ENCODE data around the gene TRIM31. TPM values are rescaled to one million over a fixed set of nuclear protein-coding genes. Genes with fewer than 3 reads are reported as not detected.
A peak's percentile ranks its signal among the peaks of the same experiment; 100 is the strongest.

TRIM31 gene
- total and polyA plus RNA-seq, 4 donors = 0.30 to 1.4 (median 0.31) TPM; not detected in 1

GRCh38 chr6:30071858-30072257 lies 41.0 kb downstream of the TRIM31 start:
- Histone ChIP-seq H3K9ac (ENCODE audit: insufficient read depth in 1 of 2, low read length in 2 of 2) (no peak overlapping the region), H3K9me3 (ENCODE audit: control insufficient read depth in 4 of 4, insufficient read depth in 3 of 4, low read length in 3 of 4) (no peaks in the 10 kb centered on the region), H3K27ac (ENCODE audit: low read depth in 1 of 2, low read length in 1 of 2) (no peak overlapping the region), H3K27me3 (ENCODE audit: control insufficient read depth in 3 of 3, insufficient read depth in 3 of 3, low read length in 2 of 3) (peaks cover 0 to 50% (median 47%) of the 10 kb centered on the region in 3 donors), H3K4me3 (no peak overlapping the region), H3K36me3 (ENCODE audit: control insufficient read depth in 4 of 4, insufficient read depth in 4 of 4, low read length in 4 of 4) (peaks cover 5 to 13% (median 8%) of the 10 kb centered on the region in 4 donors), H3K4me1 (ENCODE audit: control insufficient read depth in 5 of 5, insufficient read depth in 5 of 5, low read length in 5 of 5) (peaks cover 0 to 36% (median 8%) of the 10 kb centered on the region in 5 donors)
- DNase-seq = no peak
- ATAC-seq (ENCODE audit: insufficient read depth, low FRiP score) = no peak
- whole genome bisulfite sequencing, 2 donors = 40 to 56% methylated on average over 3 of the region's 3 CpGs
- TF ChIP-seq CTCF (IDR thresholded peaks at IDR 0.05; ENCODE audit: control extremely low read depth, extremely low read depth) = no peak

DNA sequence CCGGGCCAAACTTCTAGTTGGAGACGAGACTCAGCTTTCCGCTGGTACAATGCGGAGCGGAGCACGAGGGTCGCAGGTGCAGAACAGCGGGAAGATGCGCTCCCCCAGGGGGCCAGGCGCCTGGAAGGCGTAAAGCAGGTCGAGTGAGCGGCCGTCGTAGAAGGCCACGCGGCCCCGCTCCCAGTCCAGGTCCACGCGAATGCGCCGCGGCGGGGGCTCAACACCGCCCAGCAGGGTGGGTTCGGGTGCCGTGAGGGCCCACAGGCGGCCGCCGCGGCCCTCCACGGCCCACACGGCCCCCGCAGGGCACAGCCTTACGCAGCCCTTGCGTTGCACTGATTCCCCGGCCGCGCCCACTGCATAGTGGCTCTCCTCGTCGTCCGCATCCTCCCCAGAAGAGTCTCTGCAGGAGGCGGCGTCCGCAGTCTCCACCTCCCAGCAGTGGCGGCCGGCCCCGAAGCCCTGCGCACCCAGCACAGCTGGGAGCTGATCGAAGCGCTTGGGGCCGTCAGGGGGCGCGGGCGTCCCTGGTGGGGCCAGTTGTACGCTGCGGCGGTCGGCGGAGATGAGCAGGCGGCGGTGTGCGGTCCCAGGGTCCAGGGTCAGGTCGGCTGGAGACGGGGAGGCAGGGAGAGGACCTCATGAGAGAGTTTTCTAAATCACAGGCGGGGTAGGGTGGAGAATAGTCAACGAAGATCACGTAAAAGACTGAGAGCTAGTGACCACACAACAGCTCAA lies 41.6 kb downstream of the TRIM31 start:
- peaks cover 5 to 13% (median 8%) of the 10 kb centered on the region in 4 donors for H3K36me3 ChIP-seq (ENCODE audit: control insufficient read depth in 4 of 4, insufficient read depth in 4 of 4, low read length in 4 of 4)
- no peak overlapping the region for H3K9ac ChIP-seq (ENCODE audit: insufficient read depth in 1 of 2, low read length in 2 of 2)
- TF ChIP-seq CTCF (IDR thresholded peaks at IDR 0.05; ENCODE audit: control extremely low read depth, extremely low read depth) = no peak
- no peak for ATAC-seq (ENCODE audit: insufficient read depth, low FRiP score)
- DNase-seq = peak; percentile 56 to 72 (median 67)
- H3K9me3 ChIP-seq (ENCODE audit: control insufficient read depth in 4 of 4, insufficient read depth in 3 of 4, low read length in 3 of 4) = no peaks in the 10 kb centered on the region
- H3K4me3 ChIP-seq = no peak overlapping the region
- H3K4me1 ChIP-seq (ENCODE audit: control insufficient read depth in 5 of 5, insufficient read depth in 5 of 5, low read length in 5 of 5) = peaks cover 0 to 38% (median 8%) of the 10 kb centered on the region in 5 donors
- no peak overlapping the region for H3K27ac ChIP-seq (ENCODE audit: low read depth in 1 of 2, low read length in 1 of 2)
- 36 to 50% methylated on average over 49 to 68 of the region's 68 CpGs for WGBS, 2 donors
- peaks cover 0 to 44% (median 43%) of the 10 kb centered on the region in 3 donors for H3K27me3 ChIP-seq (ENCODE audit: control insufficient read depth in 3 of 3, insufficient read depth in 3 of 3, low read length in 2 of 3)

DNA sequence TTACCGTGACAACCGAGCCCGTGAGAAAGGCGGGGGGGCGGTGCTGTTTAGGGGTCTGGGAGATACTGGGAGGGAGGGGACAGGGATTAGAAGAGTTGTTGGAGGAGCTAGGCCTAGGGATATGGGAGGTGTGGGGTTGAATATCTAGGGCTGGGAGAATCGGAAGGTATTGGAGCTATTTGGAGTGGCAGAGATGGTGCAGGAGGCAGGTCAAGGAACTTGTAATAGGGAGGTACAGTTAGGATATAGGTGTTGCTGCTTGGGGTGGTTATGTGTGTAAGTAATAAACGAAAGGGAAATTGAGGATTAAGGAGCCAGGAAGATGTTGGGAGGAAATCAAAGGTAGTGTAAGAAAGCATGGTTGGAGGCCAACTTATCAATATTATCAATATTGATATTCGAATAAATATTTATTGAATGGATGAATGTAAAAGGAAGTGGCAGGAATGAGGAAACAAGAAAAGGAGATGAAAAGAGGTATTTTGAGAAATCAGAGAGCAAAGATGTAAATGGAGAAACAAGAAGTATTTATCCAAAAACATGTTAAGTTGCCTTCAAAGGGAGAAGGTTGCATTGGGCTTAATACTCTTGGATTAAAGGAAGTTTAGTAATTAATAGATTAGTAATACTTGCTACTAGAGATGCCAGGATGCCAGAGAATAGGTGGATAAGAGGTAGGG lies 45.3 kb downstream of the TRIM31 start:
- peak overlapping the region; percentile 63 to 78 for H3K27ac ChIP-seq (ENCODE audit: low read depth in 1 of 2, low read length in 1 of 2)
- H3K36me3 ChIP-seq (ENCODE audit: control insufficient read depth in 4 of 4, insufficient read depth in 4 of 4, low read length in 4 of 4) = peaks cover 6 to 14% (median 11%) of the 10 kb centered on the region in 4 donors
- peaks cover 3 to 26% (median 8%) of the 10 kb centered on the region in 5 donors for H3K4me1 ChIP-seq (ENCODE audit: control insufficient read depth in 5 of 5, insufficient read depth in 5 of 5, low read length in 5 of 5)
- no peaks in the 10 kb centered on the region for H3K9me3 ChIP-seq (ENCODE audit: control insufficient read depth in 4 of 4, insufficient read depth in 3 of 4, low read length in 3 of 4)
- peak overlapping the region; percentile 65 to 96 for H3K9ac ChIP-seq (ENCODE audit: insufficient read depth in 1 of 2, low read length in 2 of 2)
- ATAC-seq (ENCODE audit: insufficient read depth, low FRiP score) = no peak
- 11 to 12% methylated on average over 8 of the region's 8 CpGs for WGBS, 2 donors
- H3K4me3 ChIP-seq = peak overlapping the region; percentile 75
- no peak for DNase-seq
- no peak for TF ChIP-seq CTCF (IDR thresholded peaks at IDR 0.05; ENCODE audit: control extremely low read depth, extremely low read depth)
- peaks cover 0 to 16% (median 12%) of the 10 kb centered on the region in 3 donors for H3K27me3 ChIP-seq (ENCODE audit: control insufficient read depth in 3 of 3, insufficient read depth in 3 of 3, low read length in 2 of 3)

Measured in lung (tissue), 12 donors.